ENCODE data around the gene DEFB108B. TPM values are rescaled to one million over a fixed set of nuclear protein-coding genes. Genes with fewer than 3 reads are reported as not detected.
"Not testable (repeated sequence)": the region's sequence is repeated elsewhere in the genome, so short reads cannot be mapped to it uniquely, and the experiment has no call there.

The DEFB108B gene, protein sequence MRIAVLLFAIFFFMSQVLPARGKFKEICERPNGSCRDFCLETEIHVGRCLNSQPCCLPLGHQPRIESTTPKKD
- total RNA-seq = not detected

DNA sequence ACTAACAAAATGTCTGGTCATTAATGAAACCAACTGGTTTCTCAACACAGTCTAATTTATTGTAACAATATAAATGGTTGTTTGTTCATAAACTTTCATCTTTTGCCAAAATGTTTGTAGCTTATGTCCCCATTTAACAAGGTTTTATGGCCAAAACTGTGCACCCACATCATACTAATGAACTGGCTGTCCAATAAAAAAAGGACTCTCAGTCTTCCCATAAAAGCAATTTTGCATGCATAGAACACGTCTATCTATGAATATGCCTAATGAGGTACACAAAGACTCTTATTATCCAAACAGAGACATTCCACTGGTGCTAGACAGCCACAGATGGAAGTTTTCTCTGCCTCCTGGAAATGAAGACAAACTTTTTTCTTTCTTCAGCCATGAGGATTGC lies at the start of gene DEFB108B:
Gene DEFB108B (plus strand): TSS at position 390 of the 400 bp plus-strand sequence. CDS start 0 bp downstream, at position 390.
- H3K9me3 Mint-ChIP-seq, DNase-seq, H3K4me3 Mint-ChIP-seq, H3K27me3 Mint-ChIP-seq, H3K36me3 Mint-ChIP-seq, H3K4me1 Mint-ChIP-seq, H3K27ac Mint-ChIP-seq: not testable (repeated sequence)

DNA sequence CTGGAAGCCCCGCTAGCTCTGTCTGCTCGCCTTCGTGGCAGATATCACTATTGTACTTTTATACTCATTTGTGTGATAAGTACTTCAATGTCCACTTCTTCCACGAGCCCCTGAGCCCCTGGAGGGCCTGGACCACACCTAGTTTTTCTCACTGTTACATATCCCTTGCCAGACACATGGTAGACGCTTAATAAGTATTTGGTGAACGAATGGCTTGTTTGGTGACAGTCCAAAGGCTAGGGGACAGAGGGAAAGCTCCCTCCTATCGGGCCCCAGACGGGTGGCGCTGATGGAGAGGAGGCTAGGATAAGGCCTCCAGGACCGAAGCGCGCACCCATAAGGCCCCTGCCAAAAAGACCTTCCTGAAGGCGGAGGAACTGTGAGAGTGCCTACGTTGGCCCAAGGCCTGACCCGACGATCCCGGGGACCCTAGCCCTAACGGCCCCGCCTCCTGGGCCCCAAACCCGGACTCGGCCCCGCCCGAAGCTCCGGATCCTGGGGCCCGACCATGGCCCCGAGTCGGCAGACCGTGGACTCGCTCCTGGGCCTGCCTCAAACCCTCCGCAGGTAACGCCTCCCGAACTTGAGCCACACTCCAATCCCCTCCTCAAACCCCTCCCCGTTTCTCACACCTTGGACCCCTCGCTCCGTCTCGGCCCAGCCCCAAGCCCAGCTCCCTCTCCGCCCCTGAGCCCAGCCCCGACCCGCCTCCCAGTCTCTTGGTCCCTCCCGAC lies 46.7 kb upstream of the DEFB108B start:
- not testable (repeated sequence) for H3K27me3 Mint-ChIP-seq, H3K9me3 Mint-ChIP-seq, H3K36me3 Mint-ChIP-seq, DNase-seq
- peaks cover 26% of the 10 kb centered on the region for H3K4me1 Mint-ChIP-seq
- H3K27ac Mint-ChIP-seq = peak overlapping the region; percentile 84
- peak overlapping the region; percentile 94 for H3K4me3 Mint-ChIP-seq

DNA sequence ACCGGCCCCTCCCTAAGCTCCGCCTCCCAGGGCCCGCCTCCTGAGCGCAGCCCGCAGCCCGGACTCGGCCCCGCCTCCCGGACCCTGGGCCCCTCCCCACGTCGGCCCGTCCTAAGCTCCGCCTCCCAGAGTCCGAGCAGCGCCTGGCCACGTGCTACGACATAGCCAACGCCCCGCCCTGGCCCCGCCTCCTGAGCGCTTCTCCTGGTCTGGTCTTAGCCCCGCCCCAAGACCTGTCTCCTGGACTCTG lies 46.2 kb upstream of the DEFB108B start:
- not testable (repeated sequence) for H3K9me3 Mint-ChIP-seq, H3K27me3 Mint-ChIP-seq, H3K36me3 Mint-ChIP-seq
- peak; percentile 98 for DNase-seq
- H3K4me3 Mint-ChIP-seq = peak overlapping the region; percentile 94
- H3K27ac Mint-ChIP-seq = peak overlapping the region; percentile 98
- peaks cover 26% of the 10 kb centered on the region for H3K4me1 Mint-ChIP-seq

DNA sequence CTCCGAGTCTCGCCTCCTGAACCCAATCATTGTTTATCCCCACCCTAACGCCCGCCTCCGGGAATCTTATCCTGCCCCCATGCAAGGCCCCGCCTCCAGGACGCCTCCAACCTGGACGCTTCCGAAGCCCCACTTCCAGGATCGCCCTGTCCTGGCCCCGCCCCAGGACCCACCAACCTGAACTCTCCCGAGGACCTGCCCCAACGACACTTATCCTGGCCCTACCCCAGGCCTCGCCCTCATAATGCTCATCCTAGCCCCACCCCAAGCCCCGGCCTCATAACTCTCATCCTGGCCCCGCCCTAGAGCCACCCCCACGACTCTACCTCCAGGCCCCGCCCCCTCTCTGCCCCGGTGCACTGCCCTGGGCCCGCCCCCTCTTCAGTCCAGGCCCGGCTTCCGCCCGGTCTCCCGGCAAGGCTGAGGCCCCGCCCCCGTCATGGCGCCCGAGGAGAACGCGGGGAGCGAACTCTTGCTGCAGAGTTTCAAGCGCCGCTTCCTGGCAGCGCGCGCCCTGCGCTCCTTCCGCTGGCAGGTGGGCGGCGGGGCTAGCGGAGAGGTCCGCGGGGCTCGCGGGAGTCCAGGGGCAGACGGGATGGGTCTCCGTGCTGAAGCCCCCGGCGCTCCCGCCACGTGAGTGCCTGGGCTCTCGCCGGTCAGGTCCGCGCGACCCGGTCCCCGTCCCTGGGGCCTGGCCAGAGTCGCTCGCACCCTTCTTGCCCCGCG lies 45.7 kb upstream of the DEFB108B start:
- Mint-ChIP-seq H3K4me3 (peak overlapping the region; percentile 94), H3K27ac (peak overlapping the region; percentile 98), H3K27me3 (no peaks in the 10 kb centered on the region), H3K4me1 (peaks cover 26% of the 10 kb centered on the region), H3K36me3 (peaks cover 9% of the 10 kb centered on the region), H3K9me3 (no peaks in the 10 kb centered on the region)
- DNase-seq = peak; percentile 95

DNA sequence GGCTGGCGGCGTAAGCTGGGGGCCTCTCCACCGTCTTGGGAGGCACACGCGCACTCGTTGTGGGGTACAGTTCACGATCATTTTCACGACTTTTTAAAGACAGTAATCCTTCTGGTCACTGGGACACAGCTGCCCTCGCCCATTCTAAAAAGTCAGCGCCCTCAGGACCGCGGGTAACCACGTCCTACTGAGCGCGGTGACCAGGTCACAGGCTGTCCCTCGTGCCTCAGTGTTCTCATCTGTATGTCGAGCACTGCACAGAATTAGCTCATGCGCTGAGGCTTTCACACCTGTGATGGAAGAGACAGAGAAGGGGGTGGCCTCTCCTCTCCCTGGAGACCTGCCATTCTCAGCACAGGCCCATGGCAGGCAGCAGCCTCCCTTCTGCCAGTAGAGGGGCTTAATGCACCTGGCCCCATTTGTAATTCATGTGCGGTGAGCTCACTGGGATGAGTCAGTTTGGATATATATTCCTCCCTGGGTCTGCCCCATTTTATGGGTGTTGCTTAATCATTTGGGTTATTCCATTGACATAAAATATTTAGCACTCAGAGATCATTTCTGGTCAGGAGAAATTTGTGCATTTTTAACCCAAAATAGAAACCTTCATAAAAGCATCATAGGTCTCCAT lies 45.1 kb upstream of the DEFB108B start:
- Mint-ChIP-seq H3K4me3 (peak overlapping the region; percentile 94), H3K4me1 (peaks cover 30% of the 10 kb centered on the region), H3K27ac (peak overlapping the region; percentile 98)
- H3K9me3 Mint-ChIP-seq, H3K27me3 Mint-ChIP-seq, H3K36me3 Mint-ChIP-seq: not testable (repeated sequence)
- peak; percentile 49 for DNase-seq

DNA sequence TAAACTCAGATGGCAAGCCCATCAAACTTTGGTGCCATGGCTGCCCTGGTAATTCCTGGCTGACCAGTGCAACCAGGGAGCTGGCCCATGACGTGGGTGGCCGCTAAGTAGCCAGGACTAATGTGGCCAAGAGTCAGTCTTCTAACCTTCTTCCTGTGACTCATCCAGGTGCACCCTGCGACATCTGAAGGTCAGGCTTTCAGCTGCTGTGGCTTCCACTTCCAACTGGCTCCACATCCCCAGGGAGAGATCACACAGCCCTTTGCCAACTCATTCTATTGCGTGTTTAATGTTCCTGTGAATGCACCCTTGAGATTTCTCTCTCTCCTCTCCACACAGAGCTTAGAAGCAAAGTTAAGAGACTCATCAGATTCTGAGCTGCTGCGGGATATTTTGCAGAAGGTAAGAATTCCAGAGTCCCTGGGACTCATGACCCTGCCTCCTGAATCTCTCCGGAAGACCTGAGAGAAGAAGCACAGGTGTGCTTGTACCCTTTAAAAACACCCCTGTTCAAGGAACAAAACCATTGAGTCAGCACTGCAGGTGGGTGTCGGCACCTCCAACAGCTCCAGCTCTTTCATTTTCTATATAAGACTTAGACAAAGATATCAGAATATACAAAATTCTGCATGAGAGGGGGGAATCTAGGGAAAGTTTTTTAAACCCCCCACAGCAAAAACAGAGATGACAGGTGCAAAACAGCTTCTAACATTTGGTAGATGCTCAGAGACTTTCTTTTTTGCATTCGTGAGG lies 43.4 kb upstream of the DEFB108B start:
- not testable (repeated sequence) for H3K27me3 Mint-ChIP-seq, H3K4me3 Mint-ChIP-seq, H3K9me3 Mint-ChIP-seq, DNase-seq
- Mint-ChIP-seq H3K27ac (peak overlapping the region; percentile 5), H3K36me3 (peaks cover 10% of the 10 kb centered on the region), H3K4me1 (peaks cover 30% of the 10 kb centered on the region)

DNA sequence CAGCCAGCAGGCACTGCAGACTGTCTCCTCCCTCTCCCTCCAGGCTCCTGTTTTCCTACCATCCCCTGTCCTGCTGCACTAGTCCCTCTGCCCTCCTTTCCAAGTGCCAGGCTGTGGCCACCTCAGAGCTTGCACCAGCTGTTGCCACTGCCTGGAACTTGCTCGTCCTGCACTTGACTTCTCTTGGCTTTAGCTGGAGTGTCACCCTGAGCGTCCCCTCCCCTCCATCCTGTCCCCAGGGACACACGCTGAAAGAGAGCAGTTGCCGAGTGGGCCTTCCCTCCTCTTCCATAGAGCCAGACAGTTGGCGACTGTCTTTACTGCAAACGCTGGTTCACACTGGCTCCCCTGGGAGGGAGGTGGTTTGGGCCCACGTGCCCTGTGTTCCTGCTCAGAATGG lies 41.9 kb upstream of the DEFB108B start:
- H3K27ac Mint-ChIP-seq, H3K27me3 Mint-ChIP-seq, H3K9me3 Mint-ChIP-seq, DNase-seq, H3K4me3 Mint-ChIP-seq: not testable (repeated sequence)
- Mint-ChIP-seq H3K36me3 (peaks cover 14% of the 10 kb centered on the region), H3K4me1 (peaks cover 26% of the 10 kb centered on the region)

DNA sequence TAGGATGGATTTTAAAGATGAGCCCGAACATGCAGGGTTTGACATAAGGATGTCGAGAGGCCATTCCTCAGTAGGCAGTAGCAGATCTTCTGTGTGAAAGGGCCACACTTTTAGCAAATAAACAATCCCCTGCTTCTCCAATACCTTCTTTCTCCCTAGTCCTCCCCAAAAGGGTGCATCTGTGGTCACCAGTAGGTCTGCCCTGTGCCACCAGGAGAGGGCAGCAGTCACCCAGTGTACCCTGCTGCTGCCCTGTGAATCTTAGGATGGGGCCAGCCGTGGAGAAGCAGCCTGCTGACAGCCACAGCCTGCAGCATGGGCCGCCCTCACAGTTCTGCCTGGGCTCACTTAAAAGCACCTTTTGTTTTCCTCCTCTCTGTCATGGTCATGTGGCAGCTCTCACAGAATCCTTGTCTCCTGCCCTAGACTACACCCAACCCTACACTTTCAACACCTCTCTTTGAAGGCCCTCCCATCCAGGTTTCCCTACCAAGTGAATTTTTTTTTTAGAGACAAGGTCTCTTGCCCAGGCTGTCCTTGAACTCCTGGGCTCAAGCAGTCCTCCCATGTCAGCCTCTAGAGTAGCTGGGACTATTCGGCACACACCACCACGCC lies 40.3 kb upstream of the DEFB108B start:
- H3K27ac Mint-ChIP-seq, H3K9me3 Mint-ChIP-seq, H3K27me3 Mint-ChIP-seq, H3K4me3 Mint-ChIP-seq: not testable (repeated sequence)
- peak; percentile 42 for DNase-seq
- Mint-ChIP-seq H3K36me3 (peaks cover 14% of the 10 kb centered on the region), H3K4me1 (peaks cover 25% of the 10 kb centered on the region)

DNA sequence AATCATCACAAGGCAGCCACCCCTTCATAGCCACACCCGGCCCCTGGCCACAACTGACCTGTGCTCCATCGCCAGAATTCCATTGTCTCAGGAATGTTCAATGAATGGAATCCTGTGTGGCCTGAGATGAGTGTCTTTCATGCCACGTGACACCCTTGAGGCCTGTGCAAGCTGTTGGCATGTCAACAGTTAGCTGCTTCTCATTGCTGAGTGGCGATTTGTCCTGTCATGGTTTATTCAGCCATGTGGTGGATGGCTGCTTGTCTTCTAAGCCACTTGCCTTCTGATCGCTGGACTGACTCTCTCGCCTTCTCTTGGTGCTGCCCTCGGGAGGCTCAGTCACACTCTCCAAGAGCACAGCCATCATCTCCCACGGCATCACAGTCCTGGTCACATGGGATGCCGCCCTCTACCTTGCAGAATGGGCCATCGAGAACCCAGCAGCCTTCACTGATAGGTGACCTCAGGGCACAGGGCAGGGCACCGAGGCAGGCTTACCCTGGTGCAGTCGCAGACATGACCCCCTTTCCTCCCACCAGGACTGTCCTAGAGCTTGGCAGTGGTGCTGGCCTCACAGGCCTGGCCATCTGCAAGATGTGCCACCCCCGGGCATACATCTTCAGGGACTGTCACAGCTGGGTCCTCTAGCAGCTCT lies 38.5 kb upstream of the DEFB108B start:
- H3K27ac Mint-ChIP-seq, H3K4me3 Mint-ChIP-seq, H3K9me3 Mint-ChIP-seq, H3K36me3 Mint-ChIP-seq, H3K27me3 Mint-ChIP-seq, DNase-seq, H3K4me1 Mint-ChIP-seq: not testable (repeated sequence)

DNA sequence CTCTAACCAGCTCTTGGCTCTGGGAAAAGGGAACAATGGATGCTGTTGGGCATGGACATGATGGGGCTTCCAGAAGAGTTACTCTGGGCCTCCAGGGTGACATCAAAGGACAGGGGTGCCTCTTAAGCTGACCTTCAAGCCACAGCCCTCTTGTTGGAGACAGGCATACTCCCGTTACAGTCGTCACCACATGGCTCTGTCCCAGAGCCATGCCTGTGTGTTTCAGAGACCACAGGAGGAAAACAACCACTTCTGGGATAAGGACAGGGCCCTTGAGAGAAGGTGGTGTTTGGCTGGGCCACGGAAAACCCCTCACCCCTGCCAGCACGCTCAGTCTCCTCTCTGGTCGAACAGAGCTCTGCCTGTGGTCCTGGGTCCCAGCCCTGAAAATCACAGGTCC lies 37.8 kb upstream of the DEFB108B start:
- not testable (repeated sequence) for H3K27me3 Mint-ChIP-seq, H3K4me3 Mint-ChIP-seq, H3K27ac Mint-ChIP-seq, H3K9me3 Mint-ChIP-seq, H3K4me1 Mint-ChIP-seq, DNase-seq, H3K36me3 Mint-ChIP-seq

DNA sequence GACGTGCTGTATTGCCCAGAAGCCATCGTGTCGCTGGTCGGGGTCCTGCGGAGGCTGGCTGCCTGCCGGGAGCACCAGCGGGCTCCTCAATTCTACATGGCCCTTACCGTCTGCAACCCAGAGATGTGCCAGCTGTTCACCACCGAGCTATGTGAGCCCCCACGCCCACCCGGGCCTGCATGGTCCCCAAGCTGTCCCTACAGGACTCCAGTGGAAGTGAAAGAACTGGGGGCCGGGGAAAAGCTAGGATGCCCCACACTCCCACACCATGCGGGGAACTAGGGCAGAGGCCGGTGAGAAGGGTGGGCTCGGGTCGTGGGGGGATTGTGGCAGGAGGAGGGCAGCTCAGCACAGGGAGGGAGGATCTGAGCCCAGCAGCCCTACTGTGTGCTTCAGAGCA lies 37.0 kb upstream of the DEFB108B start:
- H3K4me1 Mint-ChIP-seq, H3K9me3 Mint-ChIP-seq, H3K36me3 Mint-ChIP-seq, H3K27ac Mint-ChIP-seq, DNase-seq, H3K27me3 Mint-ChIP-seq, H3K4me3 Mint-ChIP-seq: not testable (repeated sequence)

DNA sequence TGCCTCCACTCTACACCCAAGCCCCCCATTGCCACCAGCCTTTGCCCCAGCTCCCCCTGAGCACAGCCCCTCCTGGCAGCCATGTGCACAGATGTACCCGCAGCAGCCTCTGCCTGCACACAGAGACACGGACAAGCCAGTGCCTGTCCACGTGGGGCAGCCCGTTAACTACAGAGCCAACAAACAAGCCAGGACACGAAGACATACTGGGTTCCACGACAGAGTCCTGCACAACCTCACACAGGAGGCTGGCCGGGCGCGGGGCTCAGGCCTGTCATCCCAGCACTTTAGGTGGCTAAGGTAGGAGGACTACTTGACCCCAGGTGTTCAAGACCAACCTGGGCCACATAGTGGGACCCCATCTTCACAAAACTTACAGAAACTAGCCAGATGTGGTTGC lies 36.2 kb upstream of the DEFB108B start:
- H3K4me3 Mint-ChIP-seq, H3K36me3 Mint-ChIP-seq, H3K27ac Mint-ChIP-seq, H3K9me3 Mint-ChIP-seq, H3K27me3 Mint-ChIP-seq, H3K4me1 Mint-ChIP-seq, DNase-seq: not testable (repeated sequence)

DNA sequence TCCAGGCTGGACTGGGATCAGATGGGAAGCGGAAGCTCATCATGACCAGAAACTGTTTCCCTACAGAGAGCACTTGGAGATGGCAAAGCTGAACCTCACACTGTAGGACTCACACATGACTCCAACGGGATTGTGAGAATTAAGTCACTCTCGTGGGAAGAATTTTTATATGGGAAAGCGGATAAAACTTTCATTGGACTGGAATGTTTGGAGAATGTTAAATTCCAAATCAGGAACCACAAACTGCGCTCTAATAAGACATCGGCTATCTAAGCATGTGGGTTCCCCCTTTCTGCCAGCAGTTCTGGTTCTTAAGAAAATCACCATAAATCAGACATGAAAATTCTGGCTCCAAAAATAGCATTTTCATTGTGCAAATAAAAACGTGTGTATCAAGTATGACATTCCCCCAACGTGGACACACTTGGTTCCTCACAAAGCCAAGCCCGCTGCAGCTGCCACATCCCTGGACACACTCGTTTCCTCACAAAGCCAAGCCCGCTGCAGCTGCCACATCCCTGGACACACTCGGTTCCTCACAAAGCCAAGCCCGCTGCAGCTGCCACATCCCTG lies 33.4 kb upstream of the DEFB108B start:
- not testable (repeated sequence) for H3K36me3 Mint-ChIP-seq, H3K4me3 Mint-ChIP-seq, H3K4me1 Mint-ChIP-seq, DNase-seq, H3K27ac Mint-ChIP-seq, H3K27me3 Mint-ChIP-seq, H3K9me3 Mint-ChIP-seq

DNA sequence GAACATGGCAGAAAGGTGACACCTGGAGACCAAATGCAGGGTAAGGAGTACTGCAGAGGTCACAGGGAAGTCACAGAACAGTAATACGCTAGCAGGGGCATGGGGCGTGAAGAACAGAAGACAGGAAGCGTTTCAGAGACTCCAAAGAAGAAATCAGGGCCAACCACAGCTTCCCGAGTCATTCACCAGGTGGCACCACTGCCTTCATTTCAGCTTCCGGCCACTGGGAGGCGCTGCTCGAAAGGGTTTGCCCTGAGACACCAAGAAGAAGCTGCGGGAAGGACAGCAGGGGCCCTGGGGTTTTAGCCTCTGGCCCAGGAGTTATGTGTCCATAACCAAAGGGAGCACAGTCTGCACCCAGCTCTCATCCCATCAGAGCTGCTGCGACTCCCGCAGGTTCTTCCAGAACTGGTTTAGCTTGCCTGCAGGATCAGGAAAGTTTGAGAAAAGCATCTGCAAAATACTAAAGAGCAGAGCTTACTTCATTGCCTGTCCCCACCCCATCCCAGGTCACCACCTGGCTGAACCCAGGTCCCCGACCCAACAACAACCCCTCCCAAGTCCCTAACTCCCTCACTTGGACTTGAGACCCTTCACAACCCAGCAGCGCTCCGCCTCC lies 32.6 kb upstream of the DEFB108B start:
- peak; percentile 79 for DNase-seq
- not testable (repeated sequence) for H3K4me3 Mint-ChIP-seq, H3K36me3 Mint-ChIP-seq, H3K9me3 Mint-ChIP-seq, H3K27me3 Mint-ChIP-seq, H3K4me1 Mint-ChIP-seq, H3K27ac Mint-ChIP-seq
